ENCODE measurements around the gene PNKD.

Gene PNKD

GRCh38 chr2:218375212-218375611 is 104.9 kb downstream of the PNKD start:
- no peaks in the 10 kb centered on the region for H3K27me3 ChIP-seq (ENCODE audit: low read length)
- H3K27ac ChIP-seq (ENCODE audit: low read depth, low read length): no peak overlapping the region
- H3F3A ChIP-seq (ENCODE audit: insufficient read depth): no peaks in the 10 kb centered on the region

GRCh38 chr2:218378053-218378452 is 107.7 kb downstream of the PNKD start:
- Histone ChIP-seq H3K27ac (ENCODE audit: low read depth, low read length) (no peak overlapping the region), H3K9me2 (replicated peaks; ENCODE audit: insufficient read depth, low read length) (no peaks in the 10 kb centered on the region)
- TF ChIP-seq CTCF (IDR thresholded peaks at IDR 0.05; ENCODE audit: insufficient read depth, low read length, poor library complexity, severe bottlenecking) (no peak), EZH2phosphoT487 (conservative IDR thresholded peaks at IDR 0.05; ENCODE audit: low read length) (no peak)

More at GRCh38 chr2:218375212-218375611, 104.9 kb downstream of the PNKD start:
- Histone ChIP-seq H3K9me3 (ENCODE audit: insufficient read depth, low read length) (no peaks in the 10 kb centered on the region), H4K20me1 (ENCODE audit: low read depth, low read length) (no peaks in the 10 kb centered on the region), H3K4me2 (ENCODE audit: low read depth, low read length, poor library complexity, severe bottlenecking) (no peak overlapping the region), H3K9me2 (replicated peaks; ENCODE audit: insufficient read depth, low read length) (no peaks in the 10 kb centered on the region), H3K4me3 (ENCODE audit: insufficient read depth, low read length, poor library complexity, severe bottlenecking) (no peak overlapping the region), H3K9ac (ENCODE audit: low read length) (no peak overlapping the region), H3K79me2 (ENCODE audit: insufficient read depth, low read length) (no peaks in the 10 kb centered on the region), H2AFZ (ENCODE audit: low read depth, low read length, severe bottlenecking) (no peak overlapping the region), H3K36me3 (ENCODE audit: low read length) (no peaks in the 10 kb centered on the region)
- no peak for TF ChIP-seq EZH2phosphoT487 (conservative IDR thresholded peaks at IDR 0.05; ENCODE audit: low read length)
- no peak for TF ChIP-seq CTCF (IDR thresholded peaks at IDR 0.05; ENCODE audit: insufficient read depth, low read length, poor library complexity, severe bottlenecking)

GRCh38 chr2:218381916-218382366 is 111.6 kb downstream of the PNKD start, which contains the start of gene SLC11A1:
Gene SLC11A1 (plus strand): TSS chr2:218382273. CDS start chr2:218382369, 96 bp downstream.
- no peak within 1 kb of the TSS for H3K27ac ChIP-seq (ENCODE audit: low read depth, low read length)
- no peaks in the 10 kb centered on the region for H3F3A ChIP-seq (ENCODE audit: insufficient read depth)
- no peaks in the 10 kb centered on the region for H3K36me3 ChIP-seq (ENCODE audit: low read length)
- no peaks in the 10 kb centered on the region for H3K9me3 ChIP-seq (ENCODE audit: insufficient read depth, low read length)
- no peak within 1 kb of the TSS for H2AFZ ChIP-seq (ENCODE audit: low read depth, low read length, severe bottlenecking)
- no peaks in the 10 kb centered on the region for H4K20me1 ChIP-seq (ENCODE audit: low read depth, low read length)
- no peak for TF ChIP-seq EZH2phosphoT487 (conservative IDR thresholded peaks at IDR 0.05; ENCODE audit: low read length)
- no peak for TF ChIP-seq CTCF (IDR thresholded peaks at IDR 0.05; ENCODE audit: insufficient read depth, low read length, poor library complexity, severe bottlenecking)
- H3K4me3 ChIP-seq (ENCODE audit: insufficient read depth, low read length, poor library complexity, severe bottlenecking): no peak within 1 kb of the TSS
- H3K27me3 ChIP-seq (ENCODE audit: low read length): no peaks in the 10 kb centered on the region
- no peaks in the 10 kb centered on the region for H3K9me2 ChIP-seq (replicated peaks; ENCODE audit: insufficient read depth, low read length)
- no peak within 1 kb of the TSS for H3K9ac ChIP-seq (ENCODE audit: low read length)
- H3K4me2 ChIP-seq (ENCODE audit: low read depth, low read length, poor library complexity, severe bottlenecking): no peak within 1 kb of the TSS
- no peaks in the 10 kb centered on the region for H3K79me2 ChIP-seq (ENCODE audit: insufficient read depth, low read length)

More at GRCh38 chr2:218378053-218378452, 107.7 kb downstream of the PNKD start:
- Histone ChIP-seq H3K4me2 (ENCODE audit: low read depth, low read length, poor library complexity, severe bottlenecking) (no peak overlapping the region), H3F3A (ENCODE audit: insufficient read depth) (no peaks in the 10 kb centered on the region), H3K27me3 (ENCODE audit: low read length) (no peaks in the 10 kb centered on the region), H4K20me1 (ENCODE audit: low read depth, low read length) (no peaks in the 10 kb centered on the region), H3K9me3 (ENCODE audit: insufficient read depth, low read length) (no peaks in the 10 kb centered on the region), H2AFZ (ENCODE audit: low read depth, low read length, severe bottlenecking) (no peak overlapping the region), H3K79me2 (ENCODE audit: insufficient read depth, low read length) (no peaks in the 10 kb centered on the region), H3K36me3 (ENCODE audit: low read length) (no peaks in the 10 kb centered on the region), H3K4me3 (ENCODE audit: insufficient read depth, low read length, poor library complexity, severe bottlenecking) (no peak overlapping the region), H3K9ac (ENCODE audit: low read length) (no peak overlapping the region)

All from SU-DHL-6 (cell line).